Measurements from ENCODE around the gene DHRS7C.

Gene DHRS7C

DNA sequence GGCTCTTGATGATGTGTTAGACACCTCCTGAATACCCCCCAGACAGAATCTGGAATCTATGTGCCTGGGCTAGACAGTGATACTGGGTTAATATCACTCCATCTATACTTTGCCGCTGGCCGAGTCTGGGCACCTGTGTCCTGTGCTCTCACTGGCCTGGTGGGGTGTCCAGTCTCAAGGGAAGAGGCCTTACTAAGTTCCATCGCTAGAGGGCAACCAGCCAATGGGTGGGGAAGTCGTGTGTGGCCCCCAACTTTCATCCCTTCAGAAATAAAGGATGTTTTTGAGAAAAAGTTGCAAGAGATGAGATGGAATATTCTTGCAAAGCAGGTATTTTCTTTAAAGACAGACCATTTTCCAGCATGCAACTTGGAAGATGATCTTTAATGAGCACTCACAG is 32.7 kb upstream of the DHRS7C start:
- no peaks in the 10 kb centered on the region for H3K9me2 ChIP-seq (replicated peaks; ENCODE audit: insufficient read depth, low read length)
- H3K4me3 ChIP-seq (ENCODE audit: insufficient read depth, low read length, poor library complexity, severe bottlenecking): no peak overlapping the region
- no peak overlapping the region for H3K4me2 ChIP-seq (ENCODE audit: low read depth, low read length, poor library complexity, severe bottlenecking)
- H3K36me3 ChIP-seq (ENCODE audit: low read length): no peaks in the 10 kb centered on the region
- no peaks in the 10 kb centered on the region for H3K79me2 ChIP-seq (ENCODE audit: insufficient read depth, low read length)
- H2AFZ ChIP-seq (ENCODE audit: low read depth, low read length, severe bottlenecking): no peak overlapping the region
- H3K9me3 ChIP-seq (ENCODE audit: insufficient read depth, low read length): no peaks in the 10 kb centered on the region
- H3K27ac ChIP-seq (ENCODE audit: low read depth, low read length): no peak overlapping the region
- no peak for TF ChIP-seq EZH2phosphoT487 (conservative IDR thresholded peaks at IDR 0.05; ENCODE audit: low read length)
- TF ChIP-seq, protein P1, sequence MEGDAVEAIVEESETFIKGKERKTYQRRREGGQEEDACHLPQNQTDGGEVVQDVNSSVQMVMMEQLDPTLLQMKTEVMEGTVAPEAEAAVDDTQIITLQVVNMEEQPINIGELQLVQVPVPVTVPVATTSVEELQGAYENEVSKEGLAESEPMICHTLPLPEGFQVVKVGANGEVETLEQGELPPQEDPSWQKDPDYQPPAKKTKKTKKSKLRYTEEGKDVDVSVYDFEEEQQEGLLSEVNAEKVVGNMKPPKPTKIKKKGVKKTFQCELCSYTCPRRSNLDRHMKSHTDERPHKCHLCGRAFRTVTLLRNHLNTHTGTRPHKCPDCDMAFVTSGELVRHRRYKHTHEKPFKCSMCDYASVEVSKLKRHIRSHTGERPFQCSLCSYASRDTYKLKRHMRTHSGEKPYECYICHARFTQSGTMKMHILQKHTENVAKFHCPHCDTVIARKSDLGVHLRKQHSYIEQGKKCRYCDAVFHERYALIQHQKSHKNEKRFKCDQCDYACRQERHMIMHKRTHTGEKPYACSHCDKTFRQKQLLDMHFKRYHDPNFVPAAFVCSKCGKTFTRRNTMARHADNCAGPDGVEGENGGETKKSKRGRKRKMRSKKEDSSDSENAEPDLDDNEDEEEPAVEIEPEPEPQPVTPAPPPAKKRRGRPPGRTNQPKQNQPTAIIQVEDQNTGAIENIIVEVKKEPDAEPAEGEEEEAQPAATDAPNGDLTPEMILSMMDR (IDR thresholded peaks at IDR 0.05; ENCODE audit: insufficient read depth, low read length, poor library complexity, severe bottlenecking): no peak
- H3K27me3 ChIP-seq (ENCODE audit: low read length): no peaks in the 10 kb centered on the region
- no peaks in the 10 kb centered on the region for H4K20me1 ChIP-seq (ENCODE audit: low read depth, low read length)
- H3F3A ChIP-seq (ENCODE audit: insufficient read depth): no peaks in the 10 kb centered on the region
- no peak overlapping the region for H3K9ac ChIP-seq (ENCODE audit: low read length)

DNA sequence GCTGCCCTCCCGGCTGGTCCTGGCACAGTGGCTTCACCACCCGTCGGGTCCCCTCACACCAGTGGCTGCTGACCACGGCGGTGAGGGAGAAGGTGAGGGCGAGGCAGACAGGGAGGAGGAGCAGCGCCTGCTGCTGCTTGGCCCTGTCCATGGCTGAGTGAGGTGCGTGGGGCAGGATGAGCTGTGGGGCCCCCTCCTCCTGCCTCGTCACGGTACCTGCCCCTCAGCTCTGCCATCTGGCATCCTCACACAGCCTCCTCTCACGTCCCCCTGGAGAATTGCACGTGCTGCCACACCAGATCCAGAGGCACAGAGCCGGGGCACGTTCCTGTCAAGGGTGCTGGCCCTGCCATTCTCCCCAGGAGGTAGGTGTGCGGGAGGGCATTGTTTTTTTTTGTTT is 30.5 kb upstream of the DHRS7C start, which contains the start of gene GSG1L2:
GSG1L2 (minus strand) TSS at position 159 of the 400 bp plus-strand sequence; CDS start at position 151, 8 bp downstream.
- Histone ChIP-seq H2AFZ (ENCODE audit: low read depth, low read length, severe bottlenecking) (no peak within 1 kb of the TSS), H3K9me2 (replicated peaks; ENCODE audit: insufficient read depth, low read length) (no peaks in the 10 kb centered on the region), H3K9ac (ENCODE audit: low read length) (no peak within 1 kb of the TSS), H3K4me2 (ENCODE audit: low read depth, low read length, poor library complexity, severe bottlenecking) (no peak within 1 kb of the TSS), H3K27me3 (ENCODE audit: low read length) (no peaks in the 10 kb centered on the region), H4K20me1 (ENCODE audit: low read depth, low read length) (no peaks in the 10 kb centered on the region), H3K9me3 (ENCODE audit: insufficient read depth, low read length) (no peaks in the 10 kb centered on the region), H3K4me3 (ENCODE audit: insufficient read depth, low read length, poor library complexity, severe bottlenecking) (no peak within 1 kb of the TSS), H3K79me2 (ENCODE audit: insufficient read depth, low read length) (no peaks in the 10 kb centered on the region), H3K36me3 (ENCODE audit: low read length) (no peaks in the 10 kb centered on the region), H3K27ac (ENCODE audit: low read depth, low read length) (no peak within 1 kb of the TSS), H3F3A (ENCODE audit: insufficient read depth) (no peaks in the 10 kb centered on the region)
- TF ChIP-seq, protein P1 (IDR thresholded peaks at IDR 0.05; ENCODE audit: insufficient read depth, low read length, poor library complexity, severe bottlenecking): no peak
- TF ChIP-seq EZH2phosphoT487 (conservative IDR thresholded peaks at IDR 0.05; ENCODE audit: low read length): no peak

DNA sequence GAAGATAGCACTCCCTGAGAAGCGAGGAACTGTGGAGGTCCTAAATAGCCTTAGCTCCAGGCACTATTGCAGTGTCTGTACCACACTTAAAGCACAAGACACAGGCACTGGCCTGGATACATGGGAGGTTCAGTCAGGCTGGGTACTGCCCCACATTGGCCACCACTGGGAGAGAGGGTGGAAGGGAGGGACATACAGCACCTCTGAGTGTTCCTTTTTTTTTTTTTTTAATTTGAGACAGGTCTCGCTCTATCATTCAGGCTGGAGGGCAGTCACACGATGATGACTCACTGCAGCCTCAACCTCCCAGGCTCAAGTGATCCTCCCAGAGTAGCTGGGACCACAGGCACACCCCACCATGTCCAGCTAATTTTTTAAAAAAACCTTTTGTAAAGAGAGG is 29.1 kb upstream of the DHRS7C start:
- no peak overlapping the region for H3K9ac ChIP-seq (ENCODE audit: low read length)
- TF ChIP-seq EZH2phosphoT487 (conservative IDR thresholded peaks at IDR 0.05; ENCODE audit: low read length): no peak
- no peak overlapping the region for H3K4me2 ChIP-seq (ENCODE audit: low read depth, low read length, poor library complexity, severe bottlenecking)

DNA sequence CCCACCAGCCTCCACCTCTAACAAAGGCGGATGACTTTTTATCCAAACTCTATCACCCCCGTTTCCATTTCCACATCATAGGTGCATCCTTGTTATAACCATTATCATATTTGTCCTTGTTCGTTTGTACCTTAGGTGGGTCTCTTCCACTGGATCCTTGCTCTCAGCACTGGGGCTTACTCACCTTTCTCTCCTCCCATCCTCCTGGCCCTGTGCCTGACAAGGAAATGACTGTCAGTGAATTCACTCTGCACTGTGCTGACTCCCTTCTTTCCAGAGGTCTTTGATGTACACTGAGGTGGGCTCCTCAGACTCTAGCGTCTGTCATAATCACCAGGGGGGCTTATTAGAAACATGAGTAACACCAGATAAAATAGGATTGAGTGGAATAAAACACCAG is 27.4 kb upstream of the DHRS7C start:
- H3K79me2 ChIP-seq (ENCODE audit: insufficient read depth, low read length): no peaks in the 10 kb centered on the region
- H3K9me2 ChIP-seq (replicated peaks; ENCODE audit: insufficient read depth, low read length): no peaks in the 10 kb centered on the region
- no peak overlapping the region for H3K4me2 ChIP-seq (ENCODE audit: low read depth, low read length, poor library complexity, severe bottlenecking)
- H3K27ac ChIP-seq (ENCODE audit: low read depth, low read length): no peak overlapping the region
- no peak overlapping the region for H3K9ac ChIP-seq (ENCODE audit: low read length)
- no peaks in the 10 kb centered on the region for H3F3A ChIP-seq (ENCODE audit: insufficient read depth)
- H3K9me3 ChIP-seq (ENCODE audit: insufficient read depth, low read length): no peaks in the 10 kb centered on the region
- no peaks in the 10 kb centered on the region for H3K27me3 ChIP-seq (ENCODE audit: low read length)
- no peak overlapping the region for H2AFZ ChIP-seq (ENCODE audit: low read depth, low read length, severe bottlenecking)
- no peaks in the 10 kb centered on the region for H4K20me1 ChIP-seq (ENCODE audit: low read depth, low read length)
- TF ChIP-seq, protein P1 (IDR thresholded peaks at IDR 0.05; ENCODE audit: insufficient read depth, low read length, poor library complexity, severe bottlenecking): no peak
- TF ChIP-seq EZH2phosphoT487 (conservative IDR thresholded peaks at IDR 0.05; ENCODE audit: low read length): no peak
- no peaks in the 10 kb centered on the region for H3K36me3 ChIP-seq (ENCODE audit: low read length)
- H3K4me3 ChIP-seq (ENCODE audit: insufficient read depth, low read length, poor library complexity, severe bottlenecking): no peak overlapping the region

More for the DNA sequence above, 29.1 kb upstream of the DHRS7C start:
- Histone ChIP-seq H3K9me2 (replicated peaks; ENCODE audit: insufficient read depth, low read length) (no peaks in the 10 kb centered on the region), H2AFZ (ENCODE audit: low read depth, low read length, severe bottlenecking) (no peak overlapping the region), H3K79me2 (ENCODE audit: insufficient read depth, low read length) (no peaks in the 10 kb centered on the region), H3K27ac (ENCODE audit: low read depth, low read length) (no peak overlapping the region), H3K9me3 (ENCODE audit: insufficient read depth, low read length) (no peaks in the 10 kb centered on the region), H3K4me3 (ENCODE audit: insufficient read depth, low read length, poor library complexity, severe bottlenecking) (no peak overlapping the region), H4K20me1 (ENCODE audit: low read depth, low read length) (no peaks in the 10 kb centered on the region), H3K27me3 (ENCODE audit: low read length) (no peaks in the 10 kb centered on the region), H3K36me3 (ENCODE audit: low read length) (no peaks in the 10 kb centered on the region), H3F3A (ENCODE audit: insufficient read depth) (no peaks in the 10 kb centered on the region)

All from SU-DHL-6 (cell line).